Astrocyte (in vitro differentiated cells and primary cell): Measurements from ENCODE around the gene FOSL2. TPM values are rescaled to one million over a fixed set of nuclear protein-coding genes. Genes with fewer than 3 reads are reported as not detected.

ENCODE experiments used
- DNase-seq: peaks from one replicate; pipeline ENCODE4 v3.0.0-alpha.2; 2010; ENCODE audit warnings: low read depth
- FAIRE-seq: peaks from 2 replicates; lab custom pipeline; 2011; peaks lifted over from hg19 to GRCh38; lab: Jason Lieb, UNC
- H2AFZ ChIP-seq: 2 replicates; pipeline ENCODE4 v1.6.0; 2012; ENCODE audit warnings: low read depth, low read length, inconsistent platforms
- H3K27ac ChIP-seq: 2 replicates; pipeline ENCODE4 v1.5.1; 2011; ENCODE audit warnings: low read depth, low read length, inconsistent platforms
- H3K27me3 ChIP-seq: 2 replicates; pipeline ENCODE4 v1.6.0; 2011; ENCODE audit warnings: low read length, inconsistent platforms; ENCODE audit not compliant: insufficient read depth
- H3K36me3 ChIP-seq: 2 replicates; pipeline ENCODE4 v1.5.1; 2011; ENCODE audit warnings: low read length, inconsistent platforms; ENCODE audit not compliant: insufficient read depth
- H3K4me1 ChIP-seq: 2 replicates; pipeline ENCODE4 v1.5.1; 2011; ENCODE audit warnings: low read length, inconsistent platforms; ENCODE audit not compliant: insufficient read depth
- H3K4me2 ChIP-seq: 2 replicates; pipeline ENCODE4 v1.6.0; 2012; ENCODE audit warnings: low read length, inconsistent platforms
- H3K4me3 ChIP-seq: 2 replicates; pipeline ENCODE4 v1.5.1; 2011; ENCODE audit warnings: low read depth, mild to moderate bottlenecking, low read length, inconsistent platforms; ENCODE audit not compliant: insufficient read depth
- H3K79me2 ChIP-seq: 2 replicates; pipeline ENCODE4 v1.6.0; 2012; ENCODE audit warnings: mild to moderate bottlenecking, low read length, inconsistent platforms; ENCODE audit not compliant: insufficient read depth
- H3K9ac ChIP-seq: 2 replicates; pipeline ENCODE4 v1.6.0; 2012; ENCODE audit warnings: mild to moderate bottlenecking, low read length, inconsistent platforms
- H3K9me3 ChIP-seq: 2 replicates; pipeline ENCODE4 v1.5.1; 2012; ENCODE audit warnings: low read depth, mild to moderate bottlenecking, low read length, inconsistent platforms; ENCODE audit not compliant: insufficient read depth
- H4K20me1 ChIP-seq: 2 replicates; pipeline ENCODE4 v1.6.0; 2012; ENCODE audit warnings: low read length, inconsistent platforms; ENCODE audit not compliant: insufficient read depth
- H3K27ac Mint-ChIP-seq: one replicate; pipeline ENCODE4 v1.8.0; 2021; ENCODE audit warnings: mild to moderate bottlenecking, mixed read lengths; ENCODE audit not compliant: unreplicated experiment
- H3K27me3 Mint-ChIP-seq: one replicate; pipeline ENCODE4 v1.8.0; 2021; ENCODE audit warnings: low read depth, mixed read lengths; ENCODE audit not compliant: unreplicated experiment
- H3K36me3 Mint-ChIP-seq: one replicate; pipeline ENCODE4 v1.8.0; 2021; ENCODE audit warnings: low read depth, mixed read lengths; ENCODE audit not compliant: unreplicated experiment
- H3K4me1 Mint-ChIP-seq: one replicate; pipeline ENCODE4 v1.8.0; 2021; ENCODE audit warnings: low read depth, mixed read lengths; ENCODE audit not compliant: unreplicated experiment
- H3K4me3 Mint-ChIP-seq: one replicate; pipeline ENCODE4 v1.8.0; 2021; ENCODE audit warnings: mild to moderate bottlenecking, moderate library complexity, mixed read lengths; ENCODE audit not compliant: unreplicated experiment
- H3K9me3 Mint-ChIP-seq: one replicate; pipeline ENCODE4 v1.8.0; 2021; ENCODE audit warnings: mild to moderate bottlenecking, mixed read lengths; ENCODE audit not compliant: unreplicated experiment
- EZH2 ChIP-seq: IDR thresholded peaks from 2 replicates; pipeline ENCODE4 v1.6.1; 2012; ENCODE audit warnings: mild to moderate bottlenecking, low read length, inconsistent platforms; ENCODE audit not compliant: insufficient read depth
- total RNA-seq: library from RNA; stranded (reverse); gene quantifications from 2 replicates; pipeline ENCODE4 v1.2.1, GENCODE V29; 2021
- TF ChIP-seq, protein P1 (sequence below): IDR thresholded peaks from 2 replicates; pipeline ENCODE4 v1.5.1; 2011; ENCODE audit warnings: low read depth, mild to moderate bottlenecking, inconsistent platforms, low read length, moderate library complexity; ENCODE audit not compliant: insufficient read depth

The FOSL2 gene
- total RNA-seq, 1 donor from 2014 or later, result 158 TPM

GRCh38 chr2:28394331-28394877 is 1.7 kb downstream of the FOSL2 start:
- FAIRE-seq (no peak), DNase-seq (peak; percentile 56)
- Histone ChIP-seq H3K27ac (peak overlapping the region; percentile 94), H3K4me2 (peak overlapping the region; percentile 95), H3K79me2 (peaks cover 66% of the 10 kb centered on the region), H4K20me1 (peaks cover 51% of the 10 kb centered on the region), H3K4me3 (peak overlapping the region; percentile 82), H3K9ac (peak overlapping the region; percentile 97), H2AFZ (no peak overlapping the region), H3K4me1 (peaks cover 47% of the 10 kb centered on the region), H3K36me3 (no peaks in the 10 kb centered on the region), H3K27me3 (no peaks in the 10 kb centered on the region), H3K9me3 (no peaks in the 10 kb centered on the region)
- H3K4me1 Mint-ChIP-seq, result peaks cover 29% of the 10 kb centered on the region
- H3K4me3 Mint-ChIP-seq, result no peak overlapping the region
- no peaks in the 10 kb centered on the region for H3K27me3 Mint-ChIP-seq
- no peak overlapping the region for H3K27ac Mint-ChIP-seq
- H3K36me3 Mint-ChIP-seq, result peaks cover 9% of the 10 kb centered on the region
- TF ChIP-seq, protein P1, sequence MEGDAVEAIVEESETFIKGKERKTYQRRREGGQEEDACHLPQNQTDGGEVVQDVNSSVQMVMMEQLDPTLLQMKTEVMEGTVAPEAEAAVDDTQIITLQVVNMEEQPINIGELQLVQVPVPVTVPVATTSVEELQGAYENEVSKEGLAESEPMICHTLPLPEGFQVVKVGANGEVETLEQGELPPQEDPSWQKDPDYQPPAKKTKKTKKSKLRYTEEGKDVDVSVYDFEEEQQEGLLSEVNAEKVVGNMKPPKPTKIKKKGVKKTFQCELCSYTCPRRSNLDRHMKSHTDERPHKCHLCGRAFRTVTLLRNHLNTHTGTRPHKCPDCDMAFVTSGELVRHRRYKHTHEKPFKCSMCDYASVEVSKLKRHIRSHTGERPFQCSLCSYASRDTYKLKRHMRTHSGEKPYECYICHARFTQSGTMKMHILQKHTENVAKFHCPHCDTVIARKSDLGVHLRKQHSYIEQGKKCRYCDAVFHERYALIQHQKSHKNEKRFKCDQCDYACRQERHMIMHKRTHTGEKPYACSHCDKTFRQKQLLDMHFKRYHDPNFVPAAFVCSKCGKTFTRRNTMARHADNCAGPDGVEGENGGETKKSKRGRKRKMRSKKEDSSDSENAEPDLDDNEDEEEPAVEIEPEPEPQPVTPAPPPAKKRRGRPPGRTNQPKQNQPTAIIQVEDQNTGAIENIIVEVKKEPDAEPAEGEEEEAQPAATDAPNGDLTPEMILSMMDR, result no peak
- no peak for TF ChIP-seq EZH2
- H3K9me3 Mint-ChIP-seq, result no peaks in the 10 kb centered on the region

GRCh38 chr2:28394997-28395333 is 2.3 kb downstream of the FOSL2 start:
- peaks cover 71% of the 10 kb centered on the region for H3K79me2 ChIP-seq
- Mint-ChIP-seq H3K27me3 (no peaks in the 10 kb centered on the region), H3K4me1 (peaks cover 27% of the 10 kb centered on the region), H3K27ac (no peak overlapping the region), H3K36me3 (peaks cover 7% of the 10 kb centered on the region), H3K9me3 (no peaks in the 10 kb centered on the region), H3K4me3 (no peak overlapping the region)
- peak overlapping the region; percentile 97 for H3K9ac ChIP-seq
- TF ChIP-seq, protein P1, result no peak
- TF ChIP-seq EZH2, result no peak
- H4K20me1 ChIP-seq, result peaks cover 57% of the 10 kb centered on the region
- DNase-seq, result no peak
- H2AFZ ChIP-seq, result no peak overlapping the region
- peak overlapping the region; percentile 95 for H3K4me2 ChIP-seq
- FAIRE-seq, result no peak
- peak overlapping the region; percentile 82 for H3K4me3 ChIP-seq
- peaks cover 45% of the 10 kb centered on the region for H3K4me1 ChIP-seq
- H3K36me3 ChIP-seq, result no peaks in the 10 kb centered on the region
- H3K27ac ChIP-seq, result peak overlapping the region; percentile 94
- H3K9me3 ChIP-seq, result no peaks in the 10 kb centered on the region
- H3K27me3 ChIP-seq, result no peaks in the 10 kb centered on the region

DNA sequence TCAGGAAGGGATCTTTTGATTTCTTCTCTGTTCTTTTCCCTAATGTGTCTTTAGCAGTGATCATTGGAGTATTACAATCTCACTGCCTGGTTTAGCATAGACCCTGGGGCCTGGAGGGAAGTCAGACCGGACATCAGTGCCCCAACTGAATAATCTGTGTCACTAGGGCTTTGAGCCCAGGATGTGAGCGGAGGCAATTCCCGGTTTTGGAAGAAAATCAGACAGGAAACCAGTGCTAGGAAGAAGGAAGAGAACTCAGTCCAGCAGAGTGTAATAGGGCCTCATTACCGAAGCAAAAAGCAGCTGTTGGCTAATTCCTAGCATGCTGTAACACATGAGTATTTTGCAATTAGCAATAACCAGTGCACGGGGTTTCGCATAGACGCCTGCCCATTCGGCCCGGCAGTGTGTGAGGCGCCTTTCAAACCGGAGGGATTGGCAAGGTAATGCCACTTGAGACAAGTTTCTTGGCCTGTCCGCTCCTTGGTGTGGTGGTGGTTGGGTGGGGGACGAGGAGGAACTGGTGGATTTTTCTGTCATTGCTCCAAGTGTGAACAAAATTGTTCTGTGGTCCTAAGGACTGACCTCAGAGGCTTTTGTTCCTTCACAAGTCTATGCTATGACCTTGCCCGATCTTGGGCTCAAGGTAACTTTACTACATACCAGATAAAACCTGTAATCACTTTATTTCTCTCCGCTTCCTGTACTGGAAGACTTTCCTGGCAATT is 2.8 kb downstream of the FOSL2 start:
- Histone ChIP-seq H3K27ac (peak overlapping the region; percentile 94), H3K27me3 (no peaks in the 10 kb centered on the region), H3K4me3 (peak overlapping the region; percentile 82), H4K20me1 (peaks cover 62% of the 10 kb centered on the region), H3K9ac (peak overlapping the region; percentile 97), H2AFZ (no peak overlapping the region), H3K79me2 (peaks cover 76% of the 10 kb centered on the region), H3K36me3 (no peaks in the 10 kb centered on the region), H3K9me3 (no peaks in the 10 kb centered on the region), H3K4me2 (peak overlapping the region; percentile 95), H3K4me1 (peaks cover 48% of the 10 kb centered on the region)
- Mint-ChIP-seq H3K27me3 (no peaks in the 10 kb centered on the region), H3K27ac (no peak overlapping the region), H3K36me3 (peaks cover 7% of the 10 kb centered on the region), H3K4me1 (peaks cover 30% of the 10 kb centered on the region), H3K9me3 (no peaks in the 10 kb centered on the region), H3K4me3 (no peak overlapping the region)
- FAIRE-seq (no peak), DNase-seq (peak; percentile 59)
- no peak for TF ChIP-seq EZH2
- TF ChIP-seq, protein P1, result no peak
